GM12878 (cell line): ENCODE measurements around the gene CDCA5. TPM values are rescaled to one million over a fixed set of nuclear protein-coding genes. Genes with fewer than 3 reads are reported as not detected.

ENCODE experiments used
- ATAC-seq: fragments of 200-7000 bp; cut with Tn5 transposase; 3 replicates; pipeline ENCODE4 v1.9.1; 2020; ENCODE audit warnings: mild to moderate bottlenecking, moderate library complexity
- BruUV-seq: library from RNA; stranded (reverse); fragments of 400-500 nt; replicated peaks from 2 replicates; lab custom pipeline; 2021; lab: Mats Ljungman, UMichigan
- CTCF ChIA-PET: fragments of 300-600 bp; sonication (Branson Sonifier 250); formaldehyde crosslinking; extraction: SDS; loops from one replicate; lab custom pipeline; 2021; ENCODE audit warnings: inconsistent platforms; lab: Yijun Ruan, JAX
- POLR2A ChIA-PET: fragments of 350-600 bp; formaldehyde crosslinking; extraction: SDS; loops from one replicate; lab custom pipeline; 2021; ENCODE audit warnings: inconsistent platforms; lab: Charles Lee
- RAD21 ChIA-PET: fragments of 300-600 bp; sonication (Branson Sonifier 250); formaldehyde crosslinking; loops from one replicate; lab custom pipeline; 2023; ENCODE audit warnings: antibody characterized with exemption; ENCODE audit not compliant: unreplicated experiment; lab: Charles Lee
- SMC1A ChIA-PET: fragments of 300-600 bp; sonication (Branson Sonifier 250); formaldehyde crosslinking; loops from one replicate; lab custom pipeline; 2023; ENCODE audit not compliant: unreplicated experiment, uncharacterized antibody; lab: Charles Lee
- DNase-seq: peaks from one replicate; pipeline ENCODE4 v3.0.0-alpha.2; 2011; ENCODE audit warnings: low read depth, low spot score
- FAIRE-seq: peaks from 3 replicates; lab custom pipeline; 2011; peaks lifted over from hg19 to GRCh38; lab: Jason Lieb, UNC
- H2AFZ ChIP-seq: 2 replicates; pipeline ENCODE4 v1.6.0; 2011; ENCODE audit warnings: low read depth, low read length, control low read depth; ENCODE audit not compliant: control insufficient read depth
- H3K27ac ChIP-seq: 2 replicates; pipeline ENCODE4 v1.5.1; 2011; ENCODE audit warnings: control low read depth; ENCODE audit not compliant: control insufficient read depth, insufficient read depth
- H3K27me3 ChIP-seq, 2 experiments: replicated peaks in 1 of 2; 2 replicates each; pipeline versions ENCODE4 v1.6.0 to v1.6.1; 2011; ENCODE audit warnings: low read length in 1 of 2; ENCODE audit not compliant: control insufficient read depth in 2 of 2, insufficient read depth in 2 of 2
- H3K36me3 ChIP-seq, 2 experiments: 2 replicates each; pipeline ENCODE4 v1.5.1; 2011; ENCODE audit warnings: low read length in 1 of 2; ENCODE audit not compliant: control insufficient read depth in 2 of 2, insufficient read depth in 2 of 2
- H3K4me1 ChIP-seq: 2 replicates; pipeline ENCODE4 v1.6.1; 2011; ENCODE audit warnings: mild to moderate bottlenecking, low read length, moderate library complexity, mixed read lengths; ENCODE audit not compliant: control insufficient read depth, insufficient read depth
- H3K4me2 ChIP-seq: 2 replicates; pipeline ENCODE4 v1.6.0; 2011; ENCODE audit warnings: control low read depth; ENCODE audit not compliant: control insufficient read depth, insufficient read depth
- H3K4me3 ChIP-seq: fragments of 200-600 bp; sonication (generic); 2 replicates; pipeline ENCODE4 v1.5.1; 2016
- H3K79me2 ChIP-seq: 2 replicates; pipeline ENCODE4 v1.6.0; 2011; ENCODE audit warnings: low read length; ENCODE audit not compliant: control insufficient read depth, insufficient read depth
- H3K9ac ChIP-seq: 2 replicates; pipeline ENCODE4 v1.8.0; 2011; ENCODE audit warnings: low read length, control low read depth, mixed read lengths; ENCODE audit not compliant: control insufficient read depth, insufficient read depth
- H3K9me3 ChIP-seq: replicated peaks from 3 replicates; pipeline ENCODE4 v1.5.1; 2011; ENCODE audit warnings: mild to moderate bottlenecking, low read length; ENCODE audit not compliant: control insufficient read depth, insufficient read depth
- H4K20me1 ChIP-seq: 2 replicates; pipeline ENCODE4 v1.6.0; 2011; ENCODE audit not compliant: control insufficient read depth, insufficient read depth
- ASH2L ChIP-seq: fragments of 300-600, 200-600 bp; sonication (generic); IDR thresholded peaks from 2 replicates; pipeline ENCODE4 v1.6.1; 2017; ENCODE audit warnings: low read depth, mild to moderate bottlenecking, borderline replicate concordance
- CHD2 ChIP-seq: IDR thresholded peaks from 2 replicates; pipeline ENCODE4 v1.6.1; 2011; ENCODE audit warnings: low read depth, low read length, improper control_type of control experiment, borderline replicate concordance
- IRF4 ChIP-seq: IDR thresholded peaks from 2 replicates; pipeline ENCODE4 v1.6.1; 2011; ENCODE audit warnings: low read depth, low read length
- WGBS: methylation state at CpG from one replicate; pipeline ENCODE4 v1.1.6; 2016; ENCODE audit warnings: low lambda C conversion rate; ENCODE audit not compliant: insufficient replicate concordance, insufficient coverage; ENCODE audit errors: missing lambda C conversion rate; 5-methylcytosine and 5-hydroxymethylcytosine counted together
- in situ Hi-C: fragments of 300-500 bp; cut with MboI; formaldehyde crosslinking; loops from 9 replicates; pipeline ENCODE4 v1.14.3; 2018; ENCODE audit warnings: mixed read lengths
- intact Hi-C: fragments of 100-400 bp; cut with micrococcal nuclease; formaldehyde crosslinking; loops from one replicate; pipeline ENCODE4 v1.14.2; 2022; ENCODE audit not compliant: unreplicated experiment
- polyA plus RNA-seq, 11 experiments: library from polyadenylated mRNA; depleted of rRNA in 4 of 11; unstranded in 6 of 11; stranded (reverse) in 5 of 11; fragments of >200 nt; fragmentation: Nextera tagmentation in 4 of 11; fragmentation: Illumina TruSeq in 1 of 11; extraction: Ambion mirVana in 4 of 11; extraction: Trizol in 1 of 11; gene quantifications; 1 replicate in 1 of 11; 2 replicates in 10 of 11; pipeline versions ENCODE4 v1.2.1 to v1.2.3, GENCODE V29; 2011 to 2016; ENCODE audit warnings: inconsistent platforms in 2 of 11, missing spikeins in 2 of 11, low read depth in 1 of 11
- total RNA-seq, 4 experiments: library from RNA; depleted of rRNA in 3 of 4; stranded (reverse); fragments of >200 nt in 3 of 4; fragmentation: Illumina TruSeq in 1 of 4; extraction: Trizol in 1 of 4; gene quantifications; 2 replicates each; pipeline versions ENCODE4 v1.2.1 to v1.2.3, GENCODE V29; 2013 to 2021
- TF ChIP-seq, protein P1 (sequence below): IDR thresholded peaks from 2 replicates; pipeline ENCODE4 v1.6.1; 2012; ENCODE audit warnings: low read depth, low read length, improper control_type of control experiment
- TF ChIP-seq, protein P2 (sequence below): IDR thresholded peaks from 2 replicates; pipeline ENCODE4 v1.6.1; 2012; ENCODE audit warnings: improper control_type of control experiment, low read depth, low read length; ENCODE audit not compliant: insufficient replicate concordance
- TF ChIP-seq, protein P3 (sequence below): fragments of 450-650 bp; IDR thresholded peaks from 2 replicates; pipeline ENCODE4 v1.6.1; 2016; ENCODE audit warnings: mild to moderate bottlenecking

Gene CDCA5
- total and polyA plus RNA-seq, 10 of the 15 experiments (the other 5 are each of a cell fraction or from before 2014, with no cell fraction given): 21.2 to 107 (median 64.9) TPM

DNA sequence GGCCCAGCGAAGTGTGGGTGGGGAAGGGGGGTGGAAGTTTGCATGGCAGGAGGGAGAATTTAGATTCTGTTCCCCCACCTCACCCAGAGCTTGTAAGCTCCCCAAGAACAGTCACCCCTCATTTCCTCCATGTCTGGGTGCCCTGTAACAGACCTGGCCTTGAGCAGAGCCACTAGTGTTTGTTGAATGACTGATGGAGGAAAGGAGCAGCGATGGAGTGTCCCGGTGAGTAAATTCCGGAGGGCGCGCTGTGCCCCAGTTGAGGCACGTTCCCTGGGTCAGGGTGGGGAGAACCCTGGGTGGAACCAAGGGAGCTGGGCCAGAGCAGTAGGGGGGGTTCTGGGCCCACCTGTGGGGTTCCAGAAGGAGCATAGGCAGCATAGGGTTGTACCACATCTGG lies 26.3 kb downstream of the CDCA5 start:
- DNase-seq (no peak), ATAC-seq (no peak), FAIRE-seq (no peak)
- Histone ChIP-seq H3K79me2 (no peaks in the 10 kb centered on the region), H3K27me3 (no peaks in the 10 kb centered on the region), H3K27ac (no peak overlapping the region), H3K9me3 (no peaks in the 10 kb centered on the region), H3K36me3 (no peaks in the 10 kb centered on the region), H3K4me3 (no peak overlapping the region), H3K4me1 (peaks cover 50% of the 10 kb centered on the region), H2AFZ (no peak overlapping the region), H4K20me1 (no peaks in the 10 kb centered on the region), H3K4me2 (no peak overlapping the region), H3K9ac (no peak overlapping the region)
- TF ChIP-seq ASH2L: no peak
- TF ChIP-seq, protein P1, sequence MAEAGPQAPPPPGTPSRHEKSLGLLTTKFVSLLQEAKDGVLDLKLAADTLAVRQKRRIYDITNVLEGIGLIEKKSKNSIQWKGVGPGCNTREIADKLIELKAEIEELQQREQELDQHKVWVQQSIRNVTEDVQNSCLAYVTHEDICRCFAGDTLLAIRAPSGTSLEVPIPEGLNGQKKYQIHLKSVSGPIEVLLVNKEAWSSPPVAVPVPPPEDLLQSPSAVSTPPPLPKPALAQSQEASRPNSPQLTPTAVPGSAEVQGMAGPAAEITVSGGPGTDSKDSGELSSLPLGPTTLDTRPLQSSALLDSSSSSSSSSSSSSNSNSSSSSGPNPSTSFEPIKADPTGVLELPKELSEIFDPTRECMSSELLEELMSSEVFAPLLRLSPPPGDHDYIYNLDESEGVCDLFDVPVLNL: no peak
- ChIA-PET POLR2A (no interaction called here), SMC1A (interaction anchor here (1.1 kb wide), 1 partner anchor 23 kb away, joined by 3 read pairs; no protein-coding TSS in a partner anchor), CTCF (interaction anchor here (1.0 kb wide), 1 partner anchor 21 kb away, joined by 3 read pairs; no protein-coding TSS in a partner anchor), RAD21 (no interaction called here)
- in situ Hi-C loops: no loop called here
- WGBS: 74% methylated on average over 7 of the region's 7 CpGs
- no TSS peak for BruUV-seq
- intact Hi-C loops: no loop called here

DNA sequence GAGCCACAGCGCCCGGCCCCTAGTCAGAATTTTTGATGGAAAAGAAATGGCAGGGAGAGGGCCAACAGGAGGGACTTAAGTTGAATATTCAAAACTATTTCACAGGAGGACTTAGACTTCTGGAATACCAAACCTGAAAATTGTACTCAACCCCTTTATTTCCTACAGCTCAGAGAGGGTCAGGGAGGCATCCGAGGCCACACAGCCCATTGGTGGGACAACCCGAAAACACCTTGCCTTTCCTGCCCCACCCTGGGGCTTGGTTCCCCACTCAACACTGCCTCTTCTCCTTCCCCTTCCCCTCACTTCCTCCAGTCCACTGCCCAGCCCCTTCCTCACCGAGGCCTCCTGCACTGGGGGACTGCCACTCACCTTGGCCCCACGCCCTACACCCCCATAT lies 26.8 kb downstream of the CDCA5 start:
- ChIA-PET CTCF (interaction anchor here (1.0 kb wide), 1 partner anchor 21 kb away, joined by 3 read pairs; no protein-coding TSS in a partner anchor), RAD21 (no interaction called here), SMC1A (interaction anchor here (1.1 kb wide), 1 partner anchor 24 kb away, joined by 3 read pairs; no protein-coding TSS in a partner anchor), POLR2A (interaction anchor here (0.6 to 0.7 kb wide), 3 partner anchors 41 to 993 kb away, joined by 4 to 5 read pairs (median 4); no protein-coding TSS in a partner anchor)
- Histone ChIP-seq H3K36me3 (no peaks in the 10 kb centered on the region), H3K27ac (no peak overlapping the region), H4K20me1 (no peaks in the 10 kb centered on the region), H3K9me3 (no peaks in the 10 kb centered on the region), H3K27me3 (no peaks in the 10 kb centered on the region), H2AFZ (no peak overlapping the region), H3K79me2 (no peaks in the 10 kb centered on the region), H3K4me3 (no peak overlapping the region), H3K4me1 (peaks cover 50% of the 10 kb centered on the region), H3K4me2 (no peak overlapping the region), H3K9ac (no peak overlapping the region)
- ATAC-seq (no peak), DNase-seq (no peak), FAIRE-seq (no peak)
- in situ Hi-C loops (no loop called here), intact Hi-C loops (no loop called here)
- 86% methylated on average over 6 of the region's 6 CpGs for WGBS
- no TSS peak for BruUV-seq
- no peak for TF ChIP-seq CHD2
- TF ChIP-seq IRF4: no peak
- TF ChIP-seq, protein P1: no peak
- TF ChIP-seq, protein P2, sequence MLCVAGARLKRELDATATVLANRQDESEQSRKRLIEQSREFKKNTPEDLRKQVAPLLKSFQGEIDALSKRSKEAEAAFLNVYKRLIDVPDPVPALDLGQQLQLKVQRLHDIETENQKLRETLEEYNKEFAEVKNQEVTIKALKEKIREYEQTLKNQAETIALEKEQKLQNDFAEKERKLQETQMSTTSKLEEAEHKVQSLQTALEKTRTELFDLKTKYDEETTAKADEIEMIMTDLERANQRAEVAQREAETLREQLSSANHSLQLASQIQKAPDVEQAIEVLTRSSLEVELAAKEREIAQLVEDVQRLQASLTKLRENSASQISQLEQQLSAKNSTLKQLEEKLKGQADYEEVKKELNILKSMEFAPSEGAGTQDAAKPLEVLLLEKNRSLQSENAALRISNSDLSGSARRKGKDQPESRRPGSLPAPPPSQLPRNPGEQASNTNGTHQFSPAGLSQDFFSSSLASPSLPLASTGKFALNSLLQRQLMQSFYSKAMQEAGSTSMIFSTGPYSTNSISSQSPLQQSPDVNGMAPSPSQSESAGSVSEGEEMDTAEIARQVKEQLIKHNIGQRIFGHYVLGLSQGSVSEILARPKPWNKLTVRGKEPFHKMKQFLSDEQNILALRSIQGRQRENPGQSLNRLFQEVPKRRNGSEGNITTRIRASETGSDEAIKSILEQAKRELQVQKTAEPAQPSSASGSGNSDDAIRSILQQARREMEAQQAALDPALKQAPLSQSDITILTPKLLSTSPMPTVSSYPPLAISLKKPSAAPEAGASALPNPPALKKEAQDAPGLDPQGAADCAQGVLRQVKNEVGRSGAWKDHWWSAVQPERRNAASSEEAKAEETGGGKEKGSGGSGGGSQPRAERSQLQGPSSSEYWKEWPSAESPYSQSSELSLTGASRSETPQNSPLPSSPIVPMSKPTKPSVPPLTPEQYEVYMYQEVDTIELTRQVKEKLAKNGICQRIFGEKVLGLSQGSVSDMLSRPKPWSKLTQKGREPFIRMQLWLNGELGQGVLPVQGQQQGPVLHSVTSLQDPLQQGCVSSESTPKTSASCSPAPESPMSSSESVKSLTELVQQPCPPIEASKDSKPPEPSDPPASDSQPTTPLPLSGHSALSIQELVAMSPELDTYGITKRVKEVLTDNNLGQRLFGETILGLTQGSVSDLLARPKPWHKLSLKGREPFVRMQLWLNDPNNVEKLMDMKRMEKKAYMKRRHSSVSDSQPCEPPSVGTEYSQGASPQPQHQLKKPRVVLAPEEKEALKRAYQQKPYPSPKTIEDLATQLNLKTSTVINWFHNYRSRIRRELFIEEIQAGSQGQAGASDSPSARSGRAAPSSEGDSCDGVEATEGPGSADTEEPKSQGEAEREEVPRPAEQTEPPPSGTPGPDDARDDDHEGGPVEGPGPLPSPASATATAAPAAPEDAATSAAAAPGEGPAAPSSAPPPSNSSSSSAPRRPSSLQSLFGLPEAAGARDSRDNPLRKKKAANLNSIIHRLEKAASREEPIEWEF: no peak
- TF ChIP-seq, protein P3, sequence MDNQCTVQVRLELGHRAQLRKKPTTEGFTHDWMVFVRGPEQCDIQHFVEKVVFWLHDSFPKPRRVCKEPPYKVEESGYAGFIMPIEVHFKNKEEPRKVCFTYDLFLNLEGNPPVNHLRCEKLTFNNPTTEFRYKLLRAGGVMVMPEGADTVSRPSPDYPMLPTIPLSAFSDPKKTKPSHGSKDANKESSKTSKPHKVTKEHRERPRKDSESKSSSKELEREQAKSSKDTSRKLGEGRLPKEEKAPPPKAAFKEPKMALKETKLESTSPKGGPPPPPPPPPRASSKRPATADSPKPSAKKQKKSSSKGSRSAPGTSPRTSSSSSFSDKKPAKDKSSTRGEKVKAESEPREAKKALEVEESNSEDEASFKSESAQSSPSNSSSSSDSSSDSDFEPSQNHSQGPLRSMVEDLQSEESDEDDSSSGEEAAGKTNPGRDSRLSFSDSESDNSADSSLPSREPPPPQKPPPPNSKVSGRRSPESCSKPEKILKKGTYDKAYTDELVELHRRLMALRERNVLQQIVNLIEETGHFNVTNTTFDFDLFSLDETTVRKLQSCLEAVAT: no peak
